K562 (cell line): ENCODE results near the gene ARID4B. TPM values are rescaled to one million over a fixed set of nuclear protein-coding genes. Genes with fewer than 3 reads are reported as not detected.

Source experiments
- GABPB2 ChIP-seq: fragments of 250-450 bp; sonication (Bioruptor Pico); conservative IDR thresholded peaks from 2 replicates; pipeline ENCODE4 v1.5.1; 2021; ENCODE audit warnings: mild to moderate bottlenecking
- HNRNPH1 ChIP-seq: fragments of 200-400 bp; formaldehyde crosslinking; optimal IDR thresholded peaks from 2 replicates; pipeline ENCODE3; 2017; ENCODE audit warnings: low read depth, mild to moderate bottlenecking, low read length, moderate library complexity
- HNRNPLL ChIP-seq: fragments of 200-400 bp; formaldehyde crosslinking; IDR thresholded peaks from 2 replicates; pipeline ENCODE4 v1.6.1; 2017; ENCODE audit warnings: low read length, low read depth, mild to moderate bottlenecking; ENCODE audit not compliant: poor library complexity, severe bottlenecking
- MCM7 ChIP-seq, 2 experiments: fragments of 450-650 bp; IDR thresholded peaks; 2 replicates each; pipeline ENCODE4 v1.6.1; 2016 to 2018
- MECOM ChIP-seq: fragments of 250-450 bp; sonication (Bioruptor Pico); IDR thresholded peaks from 2 replicates; pipeline ENCODE4 v1.8.0; 2022; ENCODE audit warnings: inconsistent platforms
- MEF2A ChIP-seq: IDR thresholded peaks from 2 replicates; pipeline ENCODE4 v1.6.1; 2011; ENCODE audit warnings: low read depth, mild to moderate bottlenecking, low read length, moderate library complexity; ENCODE audit not compliant: control insufficient read depth
- MEIS2 ChIP-seq: fragments of 450-650 bp; IDR thresholded peaks from 2 replicates; pipeline ENCODE4 v1.6.1; 2014; ENCODE audit warnings: mild to moderate bottlenecking; ENCODE audit not compliant: partially characterized antibody
- NCOA1 ChIP-seq: fragments of 450-650 bp; IDR thresholded peaks from 2 replicates; pipeline ENCODE4 v1.6.1; 2016; ENCODE audit warnings: low read depth
- THRAP3 ChIP-seq: fragments of 450-650 bp; IDR thresholded peaks from 2 replicates; pipeline ENCODE4 v1.6.1; 2016; ENCODE audit warnings: mild to moderate bottlenecking, inconsistent platforms, borderline replicate concordance
- ZC3H4 ChIP-seq: sonication (generic); formaldehyde crosslinking; IDR thresholded peaks from 2 replicates; pipeline ENCODE4 v1.9.0; 2021; ENCODE audit warnings: missing genetic modification reagents, borderline replicate concordance
- ZFX ChIP-seq: sonication (generic); formaldehyde crosslinking; IDR thresholded peaks from 2 replicates; pipeline ENCODE4 v1.8.0; 2022; ENCODE audit warnings: mild to moderate bottlenecking, missing genetic modification reagents, moderate library complexity
- ZNF146 ChIP-seq: IDR thresholded peaks from one replicate; pipeline ENCODE4 v1.6.1; 2018; ENCODE audit warnings: missing compliant biosample characterization; ENCODE audit not compliant: unreplicated experiment
- ZNF175 ChIP-seq: fragments of 200-800 bp; sonication (Bioruptor generic); IDR thresholded peaks from 2 replicates; pipeline ENCODE4 v1.6.1; 2016; ENCODE audit warnings: low read depth, mild to moderate bottlenecking, missing genetic modification characterization, missing compliant biosample characterization
- ZNF551 ChIP-seq: fragments of 250-450 bp; sonication (Bioruptor Pico); IDR thresholded peaks from 2 replicates; pipeline ENCODE4 v1.5.0; 2021; ENCODE audit warnings: mild to moderate bottlenecking, moderate library complexity
- ZSCAN32 ChIP-seq: fragments of 450-650 bp; formaldehyde crosslinking; IDR thresholded peaks from 2 replicates; pipeline ENCODE4 v1.4.0; 2020; ENCODE audit warnings: mild to moderate bottlenecking, moderate library complexity
- polyA plus RNA-seq, 8 experiments: library from polyadenylated mRNA; depleted of rRNA in 4 of 8; stranded (reverse) in 5 of 8; unstranded in 3 of 8; fragments of >200 nt; fragmentation: Nextera tagmentation in 2 of 8; fragmentation: Illumina TruSeq in 1 of 8; extraction: Ambion mirVana in 2 of 8; extraction: Trizol in 1 of 8; gene quantifications; 2 replicates each; pipeline versions ENCODE4 v1.2.1 to v1.2.3, GENCODE V29; 2011 to 2014; ENCODE audit warnings: inconsistent platforms in 1 of 8, missing spikeins in 1 of 8
- total RNA-seq, 7 experiments: library from RNA; depleted of rRNA in 6 of 7; stranded (reverse); fragments of >200 nt in 6 of 7; fragmentation: Illumina TruSeq in 2 of 7; extraction: Trizol in 2 of 7; gene quantifications; 2 replicates each; pipeline versions ENCODE4 v1.2.1 to v1.2.3, GENCODE V29; 2011 to 2021; ENCODE audit warnings: low replicate concordance in 1 of 7
- TF ChIP-seq, protein P1 (sequence below): sonication (generic); formaldehyde crosslinking; IDR thresholded peaks from 2 replicates; pipeline ENCODE4 v1.8.1; 2023; ENCODE audit warnings: mild to moderate bottlenecking, missing genetic modification reagents, moderate library complexity
- TF ChIP-seq, protein P2 (sequence below): sonication (generic); formaldehyde crosslinking; IDR thresholded peaks from 2 replicates; pipeline ENCODE4 v1.9.0; 2022; ENCODE audit warnings: mild to moderate bottlenecking, missing genetic modification reagents
- TF ChIP-seq, protein P3 (sequence below): fragments of 450-650 bp; IDR thresholded peaks from 2 replicates; pipeline ENCODE4 v1.6.1; 2017; ENCODE audit warnings: antibody characterized with exemption, mild to moderate bottlenecking
- TF ChIP-seq, protein P4 (sequence below): fragments of 450-650 bp; IDR thresholded peaks from 2 replicates; pipeline ENCODE4 v1.7.0; 2016; ENCODE audit warnings: borderline replicate concordance

ARID4B gene
- total and polyA plus RNA-seq, 9 of the 15 experiments (the other 6 are each of a cell fraction or from before 2014, with no cell fraction given), result 8.4 to 38.9 (median 18.5) TPM

DNA sequence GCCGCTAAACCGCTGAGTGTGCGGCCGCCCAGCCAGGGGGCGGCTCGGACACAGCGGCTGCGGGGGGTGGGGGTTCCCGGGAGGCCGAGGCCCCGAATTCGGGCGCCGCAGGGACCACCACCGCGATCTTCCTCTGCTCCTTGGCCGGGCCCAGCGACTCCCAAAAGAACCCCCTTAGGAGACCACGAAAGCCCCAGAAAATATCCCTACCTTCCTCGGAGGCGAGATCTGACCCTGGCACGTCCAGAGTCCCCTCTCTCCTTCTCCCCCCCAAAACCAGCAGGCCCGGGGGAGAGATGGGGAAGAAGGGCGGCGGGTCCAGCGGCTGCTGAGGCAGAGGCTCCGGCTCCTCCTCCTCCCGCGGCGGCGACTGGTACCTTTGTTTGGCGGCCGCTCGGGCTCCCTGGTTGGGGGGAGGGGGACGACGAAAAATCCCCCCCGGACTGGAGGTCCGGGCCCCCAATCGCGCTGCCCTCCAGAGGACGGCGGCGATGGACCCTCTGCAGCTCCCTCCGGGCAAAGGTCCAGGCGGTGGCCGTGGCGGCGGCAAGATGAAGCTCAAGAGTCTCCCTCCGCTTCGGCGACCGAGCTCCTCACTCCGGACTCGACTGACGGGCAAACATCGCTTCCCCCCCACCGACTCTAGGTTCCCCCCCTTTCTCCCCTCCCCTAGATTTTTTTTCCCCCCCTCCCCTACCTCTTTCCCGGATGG lies at the start of gene ARID4B (continued):
- TF ChIP-seq, protein P1, sequence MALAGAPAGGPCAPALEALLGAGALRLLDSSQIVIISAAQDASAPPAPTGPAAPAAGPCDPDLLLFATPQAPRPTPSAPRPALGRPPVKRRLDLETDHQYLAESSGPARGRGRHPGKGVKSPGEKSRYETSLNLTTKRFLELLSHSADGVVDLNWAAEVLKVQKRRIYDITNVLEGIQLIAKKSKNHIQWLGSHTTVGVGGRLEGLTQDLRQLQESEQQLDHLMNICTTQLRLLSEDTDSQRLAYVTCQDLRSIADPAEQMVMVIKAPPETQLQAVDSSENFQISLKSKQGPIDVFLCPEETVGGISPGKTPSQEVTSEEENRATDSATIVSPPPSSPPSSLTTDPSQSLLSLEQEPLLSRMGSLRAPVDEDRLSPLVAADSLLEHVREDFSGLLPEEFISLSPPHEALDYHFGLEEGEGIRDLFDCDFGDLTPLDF (CRISPR knock-in tag), result no peak; the same call in 1 of the 2 replicates
- TF ChIP-seq MCM7 (IDR thresholded peaks at IDR 0.05) (no peak), ZC3H4 (CRISPR knock-in tag) (no peak; the same call in 1 of the 2 replicates), ZFX (CRISPR knock-in tag) (peak; percentile 75), ZSCAN32 (CRISPR knock-in tag) (no peak), ZNF175 (peak; percentile 35; the same call in 1 of the 2 replicates), MECOM (CRISPR knock-in tag) (no peak), HNRNPLL (no peak), NCOA1 (no peak; the same call in 1 of the 2 replicates), MEIS2 (no peak), THRAP3 (no peak), HNRNPH1 (no peak), ZNF551 (CRISPR knock-in tag) (no peak), MEF2A (no peak), GABPB2 (CRISPR knock-in tag) (no peak), ZNF146 (CRISPR knock-in tag) (peak; percentile 12)
- TF ChIP-seq, protein P2, sequence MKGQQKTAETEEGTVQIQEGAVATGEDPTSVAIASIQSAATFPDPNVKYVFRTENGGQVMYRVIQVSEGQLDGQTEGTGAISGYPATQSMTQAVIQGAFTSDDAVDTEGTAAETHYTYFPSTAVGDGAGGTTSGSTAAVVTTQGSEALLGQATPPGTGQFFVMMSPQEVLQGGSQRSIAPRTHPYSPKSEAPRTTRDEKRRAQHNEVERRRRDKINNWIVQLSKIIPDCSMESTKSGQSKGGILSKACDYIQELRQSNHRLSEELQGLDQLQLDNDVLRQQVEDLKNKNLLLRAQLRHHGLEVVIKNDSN (CRISPR knock-in tag), result no peak
- TF ChIP-seq, protein P3, sequence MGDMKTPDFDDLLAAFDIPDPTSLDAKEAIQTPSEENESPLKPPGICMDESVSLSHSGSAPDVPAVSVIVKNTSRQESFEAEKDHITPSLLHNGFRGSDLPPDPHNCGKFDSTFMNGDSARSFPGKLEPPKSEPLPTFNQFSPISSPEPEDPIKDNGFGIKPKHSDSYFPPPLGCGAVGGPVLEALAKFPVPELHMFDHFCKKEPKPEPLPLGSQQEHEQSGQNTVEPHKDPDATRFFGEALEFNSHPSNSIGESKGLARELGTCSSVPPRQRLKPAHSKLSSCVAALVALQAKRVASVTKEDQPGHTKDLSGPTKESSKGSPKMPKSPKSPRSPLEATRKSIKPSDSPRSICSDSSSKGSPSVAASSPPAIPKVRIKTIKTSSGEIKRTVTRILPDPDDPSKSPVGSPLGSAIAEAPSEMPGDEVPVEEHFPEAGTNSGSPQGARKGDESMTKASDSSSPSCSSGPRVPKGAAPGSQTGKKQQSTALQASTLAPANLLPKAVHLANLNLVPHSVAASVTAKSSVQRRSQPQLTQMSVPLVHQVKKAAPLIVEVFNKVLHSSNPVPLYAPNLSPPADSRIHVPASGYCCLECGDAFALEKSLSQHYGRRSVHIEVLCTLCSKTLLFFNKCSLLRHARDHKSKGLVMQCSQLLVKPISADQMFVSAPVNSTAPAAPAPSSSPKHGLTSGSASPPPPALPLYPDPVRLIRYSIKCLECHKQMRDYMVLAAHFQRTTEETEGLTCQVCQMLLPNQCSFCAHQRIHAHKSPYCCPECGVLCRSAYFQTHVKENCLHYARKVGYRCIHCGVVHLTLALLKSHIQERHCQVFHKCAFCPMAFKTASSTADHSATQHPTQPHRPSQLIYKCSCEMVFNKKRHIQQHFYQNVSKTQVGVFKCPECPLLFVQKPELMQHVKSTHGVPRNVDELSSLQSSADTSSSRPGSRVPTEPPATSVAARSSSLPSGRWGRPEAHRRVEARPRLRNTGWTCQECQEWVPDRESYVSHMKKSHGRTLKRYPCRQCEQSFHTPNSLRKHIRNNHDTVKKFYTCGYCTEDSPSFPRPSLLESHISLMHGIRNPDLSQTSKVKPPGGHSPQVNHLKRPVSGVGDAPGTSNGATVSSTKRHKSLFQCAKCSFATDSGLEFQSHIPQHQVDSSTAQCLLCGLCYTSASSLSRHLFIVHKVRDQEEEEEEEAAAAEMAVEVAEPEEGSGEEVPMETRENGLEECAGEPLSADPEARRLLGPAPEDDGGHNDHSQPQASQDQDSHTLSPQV, result no peak
- TF ChIP-seq, protein P4, sequence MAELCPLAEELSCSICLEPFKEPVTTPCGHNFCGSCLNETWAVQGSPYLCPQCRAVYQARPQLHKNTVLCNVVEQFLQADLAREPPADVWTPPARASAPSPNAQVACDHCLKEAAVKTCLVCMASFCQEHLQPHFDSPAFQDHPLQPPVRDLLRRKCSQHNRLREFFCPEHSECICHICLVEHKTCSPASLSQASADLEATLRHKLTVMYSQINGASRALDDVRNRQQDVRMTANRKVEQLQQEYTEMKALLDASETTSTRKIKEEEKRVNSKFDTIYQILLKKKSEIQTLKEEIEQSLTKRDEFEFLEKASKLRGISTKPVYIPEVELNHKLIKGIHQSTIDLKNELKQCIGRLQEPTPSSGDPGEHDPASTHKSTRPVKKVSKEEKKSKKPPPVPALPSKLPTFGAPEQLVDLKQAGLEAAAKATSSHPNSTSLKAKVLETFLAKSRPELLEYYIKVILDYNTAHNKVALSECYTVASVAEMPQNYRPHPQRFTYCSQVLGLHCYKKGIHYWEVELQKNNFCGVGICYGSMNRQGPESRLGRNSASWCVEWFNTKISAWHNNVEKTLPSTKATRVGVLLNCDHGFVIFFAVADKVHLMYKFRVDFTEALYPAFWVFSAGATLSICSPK, result no peak
